H1 (cell line): ENCODE results near the gene ODAD3. TPM values are rescaled to one million over a fixed set of nuclear protein-coding genes. Genes with fewer than 3 reads are reported as not detected.
A peak's percentile ranks its signal among the peaks of the same experiment; 100 is the strongest.

Experiments used
- CTCF ChIA-PET: fragments of 300-600 bp; sonication (Branson Sonifier 250); formaldehyde crosslinking; loops from one replicate; lab custom pipeline; 2021; ENCODE audit not compliant: partially characterized antibody; lab: Charles Lee
- POLR2A ChIA-PET: fragments of 300-600 bp; sonication (Branson Sonifier 250); formaldehyde crosslinking; loops from one replicate; lab custom pipeline; 2021; ENCODE audit warnings: inconsistent platforms; ENCODE audit not compliant: partially characterized antibody; lab: Charles Lee
- DNase-seq, 2 experiments: peaks; one replicate each; pipeline versions ENCODE4 v3.0.0 to v3.0.0-alpha.2; 2010 to 2022; ENCODE audit warnings: low spot score in 2 of 2, low read depth in 1 of 2, mixed read lengths in 1 of 2
- FAIRE-seq: peaks from 2 replicates; lab custom pipeline; 2011; peaks lifted over from hg19 to GRCh38; lab: Jason Lieb, UNC
- H2AFZ ChIP-seq: 2 replicates; pipeline ENCODE4 v1.8.1; 2012; ENCODE audit warnings: low read length, inconsistent platforms
- H2AK5ac ChIP-seq: 2 replicates; pipeline ENCODE4 v1.6.1; 2013; ENCODE audit warnings: low read depth, low read length
- H2BK120ac ChIP-seq: replicated peaks from 2 replicates; pipeline ENCODE3; 2013; ENCODE audit warnings: low read depth, low read length, inconsistent platforms
- H2BK12ac ChIP-seq: 2 replicates; pipeline ENCODE4 v1.6.1; 2013; ENCODE audit warnings: low read depth, low read length
- H2BK15ac ChIP-seq: 2 replicates; pipeline ENCODE4 v1.6.1; 2013; ENCODE audit warnings: low read length
- H2BK20ac ChIP-seq: 2 replicates; pipeline ENCODE4 v1.6.1; 2013; ENCODE audit warnings: low read length
- H2BK5ac ChIP-seq: 2 replicates; pipeline ENCODE4 v1.6.1; 2013; ENCODE audit warnings: low read depth, low read length
- H3K14ac ChIP-seq: 2 replicates; pipeline ENCODE4 v1.6.1; 2013; ENCODE audit warnings: inconsistent platforms; ENCODE audit not compliant: insufficient read length
- H3K18ac ChIP-seq: 2 replicates; pipeline ENCODE4 v1.6.1; 2013; ENCODE audit warnings: low read length; ENCODE audit errors: extremely low read depth
- H3K23ac ChIP-seq: 2 replicates; pipeline ENCODE4 v1.6.1; 2013; ENCODE audit warnings: inconsistent platforms; ENCODE audit not compliant: insufficient read length
- H3K23me2 ChIP-seq: 2 replicates; pipeline ENCODE4 v1.6.1; 2013; ENCODE audit warnings: low read depth, low read length
- H3K27ac ChIP-seq: 2 replicates; pipeline ENCODE4 v1.6.1; 2011; ENCODE audit warnings: low read depth, low read length, inconsistent platforms
- H3K27me3 ChIP-seq, 4 experiments: replicated peaks in 1 of 4; 1 replicate in 1 of 4; 2 replicates in 3 of 4; pipeline versions ENCODE4 v1.6.1 to v1.8.1; 2011 to 2013; ENCODE audit warnings: low read length in 3 of 4, mild to moderate bottlenecking in 3 of 4, inconsistent platforms in 2 of 4, mixed read lengths in 2 of 4, moderate library complexity in 1 of 4; ENCODE audit not compliant: control insufficient read depth in 3 of 4, insufficient read depth in 3 of 4; ENCODE audit errors: extremely low read depth in 1 of 4
- H3K36me3 ChIP-seq, 4 experiments: 2 replicates each; pipeline versions ENCODE4 v1.6.1 to v1.8.1; 2011 to 2013; ENCODE audit warnings: mild to moderate bottlenecking in 4 of 4, low read length in 3 of 4, moderate library complexity in 2 of 4, control low read depth in 1 of 4, inconsistent platforms in 1 of 4; ENCODE audit not compliant: insufficient read depth in 4 of 4, control insufficient read depth in 2 of 4
- H3K4ac ChIP-seq: replicated peaks from 2 replicates; pipeline ENCODE3; 2013; ENCODE audit warnings: low read length, low read depth, mixed read lengths, inconsistent platforms; ENCODE audit not compliant: insufficient read length
- H3K4me1 ChIP-seq, 4 experiments: replicated peaks in 1 of 4; 1 replicate in 1 of 4; 2 replicates in 3 of 4; pipeline versions ENCODE4 v1.6.1 to v1.8.1; 2011 to 2013; ENCODE audit warnings: low read length in 3 of 4, inconsistent platforms in 2 of 4, mixed read lengths in 1 of 4; ENCODE audit not compliant: insufficient read depth in 4 of 4, control insufficient read depth in 3 of 4
- H3K4me2 ChIP-seq, 2 experiments: 2 replicates each; pipeline versions ENCODE4 v1.6.1 to v1.8.1; 2011 to 2013; ENCODE audit warnings: low read depth in 2 of 2, low read length in 2 of 2, control low read depth in 1 of 2, inconsistent platforms in 1 of 2, mild to moderate bottlenecking in 1 of 2; ENCODE audit not compliant: insufficient read depth in 1 of 2
- H3K4me3 ChIP-seq, 4 experiments: fragments of 200-600, 300-600 bp in 1 of 4; sonication (generic), shearing (Covaris generic), sonication (Bioruptor Twin) in 1 of 4; 2 replicates each; pipeline versions ENCODE4 v1.5.1 to v1.8.1; 2011 to 2016; ENCODE audit warnings: low read length in 4 of 4, low read depth in 3 of 4, control low read depth in 2 of 4, inconsistent platforms in 2 of 4, mild to moderate bottlenecking in 2 of 4, mixed read lengths in 1 of 4, moderate library complexity in 1 of 4; ENCODE audit not compliant: insufficient read depth in 2 of 4; ENCODE audit errors: extremely low read depth in 1 of 4
- H3K56ac ChIP-seq: replicated peaks from 2 replicates; pipeline ENCODE3; 2013; ENCODE audit warnings: low read depth, mild to moderate bottlenecking, mixed read lengths, low read length, inconsistent platforms; ENCODE audit not compliant: insufficient read length
- H3K79me1 ChIP-seq: 2 replicates; pipeline ENCODE4 v1.6.1; 2013; ENCODE audit warnings: low read depth, low read length, control low read depth
- H3K79me2 ChIP-seq, 2 experiments: 2 replicates each; pipeline versions ENCODE4 v1.6.1 to v1.8.1; 2012 to 2013; ENCODE audit warnings: low read length in 2 of 2, mild to moderate bottlenecking in 2 of 2, inconsistent platforms in 1 of 2; ENCODE audit not compliant: insufficient read depth in 2 of 2, control insufficient read depth in 1 of 2
- H3K9ac ChIP-seq, 4 experiments: replicated peaks in 1 of 4; 1 replicate in 1 of 4; 2 replicates in 3 of 4; pipeline versions ENCODE4 v1.6.1 to v1.8.1; 2011 to 2013; ENCODE audit warnings: low read depth in 3 of 4, low read length in 3 of 4, control low read depth in 2 of 4, mild to moderate bottlenecking in 2 of 4, moderate library complexity in 2 of 4, inconsistent platforms in 1 of 4; ENCODE audit errors: extremely low read depth in 1 of 4
- H3K9me3 ChIP-seq, 2 experiments: 2 replicates each; pipeline versions ENCODE4 v1.6.1 to v1.8.1; 2012 to 2013; ENCODE audit warnings: mild to moderate bottlenecking in 2 of 2, moderate library complexity in 2 of 2, control low read depth in 1 of 2, inconsistent platforms in 1 of 2, low read depth in 1 of 2, low read length in 1 of 2, mixed read lengths in 1 of 2; ENCODE audit not compliant: insufficient read depth in 2 of 2
- H4K20me1 ChIP-seq, 2 experiments: replicated peaks in 1 of 2; 2 replicates each; pipeline versions ENCODE3 to v1.8.1; 2011 to 2013; ENCODE audit warnings: inconsistent platforms in 2 of 2, low read length in 2 of 2, mild to moderate bottlenecking in 1 of 2; ENCODE audit not compliant: insufficient read depth in 2 of 2, control insufficient read depth in 1 of 2
- H4K5ac ChIP-seq: 2 replicates; pipeline ENCODE4 v1.6.1; 2013; ENCODE audit warnings: low read length, low read depth, mixed read lengths, inconsistent platforms; ENCODE audit not compliant: insufficient read length
- H4K8ac ChIP-seq: 2 replicates; pipeline ENCODE4 v1.8.0; 2013; ENCODE audit warnings: mild to moderate bottlenecking, moderate library complexity, low read length, inconsistent platforms; ENCODE audit not compliant: insufficient read depth; ENCODE audit errors: extremely low read depth
- H4K91ac ChIP-seq: replicated peaks from 2 replicates; pipeline ENCODE3; 2013; ENCODE audit warnings: low read length, mixed read lengths, inconsistent platforms; ENCODE audit not compliant: insufficient read length
- ASH2L ChIP-seq: fragments of 200-600, 300-600 bp; sonication (generic); IDR thresholded peaks from one replicate; pipeline ENCODE4 v1.7.1; 2017; ENCODE audit warnings: low read length
- BCL11A ChIP-seq, 2 experiments: IDR thresholded peaks; one replicate each; pipeline ENCODE4 v1.6.1; 2011; ENCODE audit warnings: low read depth in 2 of 2, low read length in 2 of 2, mild to moderate bottlenecking in 2 of 2
- CBX5 ChIP-seq: fragments of 300-800, 300-1000 bp; sonication (generic); IDR thresholded peaks from 2 replicates; pipeline ENCODE4 v1.7.1; 2016; ENCODE audit warnings: antibody characterized with exemption, low read length, low read depth
- CBX8 ChIP-seq: fragments of 300-800, 300-1000 bp; sonication (generic); IDR thresholded peaks from 2 replicates; pipeline ENCODE4 v1.7.1; 2016; ENCODE audit warnings: low read depth, low read length, borderline replicate concordance
- KDM4A ChIP-seq: IDR thresholded peaks from one replicate; pipeline ENCODE4 v1.7.1; 2012; ENCODE audit warnings: low read depth, mild to moderate bottlenecking, moderate library complexity, low read length, inconsistent platforms; ENCODE audit not compliant: severe bottlenecking
- SIRT6 ChIP-seq: IDR thresholded peaks from one replicate; pipeline ENCODE4 v1.7.1; 2012; ENCODE audit warnings: low read length, inconsistent platforms
- TAF7 ChIP-seq: optimal IDR thresholded peaks from 2 replicates; pipeline ENCODE3; 2011; ENCODE audit warnings: low read depth, mild to moderate bottlenecking, inconsistent platforms, low read length, moderate library complexity, borderline replicate concordance
- WGBS, 2 experiments: shearing (Covaris generic) in 1 of 2; methylation state at CpG; one replicate each; pipeline versions ENCODE4 v1.1.6 to v1.1.7; 2013 to 2015; ENCODE audit warnings: low lambda C conversion rate in 2 of 2, mixed read lengths in 2 of 2, inconsistent platforms in 1 of 2, low coverage in 1 of 2, missing lambda C conversion rate in 1 of 2; ENCODE audit not compliant: insufficient replicate concordance in 2 of 2, insufficient coverage in 1 of 2, insufficient read length in 1 of 2; ENCODE audit errors: extremely low coverage in 1 of 2, missing lambda C conversion rate in 1 of 2; 5-methylcytosine and 5-hydroxymethylcytosine counted together
- polyA plus RNA-seq, 7 experiments: library from polyadenylated mRNA; depleted of rRNA in 3 of 7; stranded (reverse) in 5 of 7; unstranded in 2 of 7; fragments of >200 nt in 5 of 7; fragments of 200-250 nt in 2 of 7; gene quantifications; 1 replicate in 5 of 7; 2 replicates in 1 of 7; 4 replicates in 1 of 7; pipeline versions ENCODE4 v1.2.1 to v1.2.3, GENCODE V29; 2011 to 2013; ENCODE audit warnings: missing spikeins in 2 of 7, mixed read lengths in 2 of 7
- total RNA-seq: library from RNA; stranded (reverse); fragmentation: NEBNext Ultra II Directional; extraction: Animal tissue kit (Norgen Biotek cat#: 25700); gene quantifications from 2 replicates; pipeline ENCODE4 v1.2.1, GENCODE V29; 2021
- TF ChIP-seq, protein P1 (sequence below): IDR thresholded peaks from 2 replicates; pipeline ENCODE4 v1.6.1; 2011; ENCODE audit warnings: low read length, improper control_type of control experiment
- TF ChIP-seq, protein P2 (sequence below): IDR thresholded peaks from 2 replicates; pipeline ENCODE4 v1.6.1; 2012; ENCODE audit warnings: inconsistent platforms

ODAD3 gene
- total and polyA plus RNA-seq, 2 of the 8 experiments (the other 6 are each of a cell fraction or from before 2014, with no cell fraction given), result 2.1 to 2.2 TPM

DNA sequence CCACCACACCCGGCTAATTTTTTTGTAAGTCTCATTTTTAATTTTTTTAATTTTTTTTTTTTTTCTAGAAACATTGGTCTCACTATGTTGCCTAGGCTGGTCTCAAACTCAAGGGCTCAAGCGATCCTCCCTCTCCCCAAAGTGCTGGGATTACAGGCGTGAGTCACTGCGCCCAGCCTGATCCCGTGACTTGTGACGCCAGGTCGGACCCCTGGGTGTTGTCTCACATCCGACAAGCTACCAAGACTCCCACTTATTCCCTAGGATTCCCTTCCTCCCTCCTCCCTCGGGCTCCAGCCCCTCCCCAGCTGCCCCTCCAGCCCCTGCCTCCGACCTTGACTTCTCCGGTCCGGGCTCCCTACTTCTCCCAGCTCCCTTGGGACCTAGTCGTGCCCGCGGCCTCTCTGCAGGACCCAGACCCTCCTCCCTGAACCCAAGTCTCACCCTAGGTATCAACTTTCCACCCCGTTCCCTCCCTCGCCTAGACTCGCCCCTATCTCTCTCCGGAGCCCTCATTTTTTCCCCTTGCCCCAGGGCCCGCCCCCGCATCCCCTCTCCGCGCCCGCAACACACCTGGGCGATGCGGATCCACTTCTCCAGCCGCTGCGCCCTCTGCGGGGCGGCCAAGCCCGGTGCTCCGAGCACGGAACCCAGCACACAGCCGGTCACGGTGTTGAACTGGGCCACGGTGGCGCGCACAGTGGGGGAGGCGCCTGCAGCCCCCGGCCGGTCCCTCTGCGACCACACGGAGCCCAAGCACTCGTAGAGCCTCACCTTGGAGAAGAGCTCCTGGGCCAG, 28.9 kb downstream of the ODAD3 start:
- Histone ChIP-seq H3K9ac (no peak overlapping the region), H3K36me3 (peaks cover 0 to 22% (median 6%) of the 10 kb centered on the region in 4 experiments; a peak in 6 of 8 replicates), H2BK12ac (0 out of 2 replicates have a peak overlapping the region, but pooled peaks have one; percentile 9), H2BK5ac (peak overlapping the region; percentile 60; the same call in 1 of the 2 replicates), H3K27ac (0 out of 2 replicates have a peak overlapping the region, but pooled peaks have one; percentile 49), H2BK15ac (no peak overlapping the region), H3K23me2 (peaks cover 1% of the 10 kb centered on the region; the same call in 1 of the 2 replicates), H2BK120ac (no peak overlapping the region), H2AK5ac (no peak overlapping the region), H4K20me1 (no peaks in the 10 kb centered on the region), H3K4me2 (peak overlapping the region; percentile 26 to 60), H4K5ac (no peak overlapping the region), H3K18ac (no peak overlapping the region), H2AFZ (no peak overlapping the region), H3K9me3 (no peaks in the 10 kb centered on the region), H2BK20ac (no peak overlapping the region), H3K79me2 (no peaks in the 10 kb centered on the region), H3K4ac (no peak overlapping the region), H3K4me3 (peak overlapping the region in 1 of 4 experiments; percentile 47; a peak in 2 of 8 replicates), H4K91ac (no peak overlapping the region), H3K27me3 (no peaks in the 10 kb centered on the region), H3K14ac (no peak overlapping the region), H3K79me1 (no peaks in the 10 kb centered on the region), H4K8ac (peak overlapping the region; percentile 76; the same call in 1 of the 2 replicates), H3K56ac (no peak overlapping the region), H3K4me1 (peaks cover 0 to 6% (median under 1%) of the 10 kb centered on the region in 4 experiments; a peak in 4 of 7 replicates), H3K23ac (no peak overlapping the region)
- DNase-seq (peak in 1 of 2 experiments; percentile 87), FAIRE-seq (no peak)
- POLR2A ChIA-PET, result interaction anchor here (0.6 to 3.9 kb wide), 18 partner anchors 10 to 175 kb away, joined by 3 to 22 read pairs (median 3); partner anchors contain the start of genes ELAVL3, EPOR and RGL3
- 68% methylated on average over 21 of the region's 44 CpGs; no CpG with 5 or more reads in 1 of the 2 experiments for WGBS, 2 experiments
- CTCF ChIA-PET, result interaction anchor here (0.6 to 4.4 kb wide), 18 partner anchors 10 to 931 kb away, joined by 3 to 69 read pairs (median 8); partner anchors contain the start of genes EPOR, RGL3 and TSPAN16
- no peak for TF ChIP-seq CBX5
- TF ChIP-seq CBX8, result no peak
- TF ChIP-seq, protein P1, sequence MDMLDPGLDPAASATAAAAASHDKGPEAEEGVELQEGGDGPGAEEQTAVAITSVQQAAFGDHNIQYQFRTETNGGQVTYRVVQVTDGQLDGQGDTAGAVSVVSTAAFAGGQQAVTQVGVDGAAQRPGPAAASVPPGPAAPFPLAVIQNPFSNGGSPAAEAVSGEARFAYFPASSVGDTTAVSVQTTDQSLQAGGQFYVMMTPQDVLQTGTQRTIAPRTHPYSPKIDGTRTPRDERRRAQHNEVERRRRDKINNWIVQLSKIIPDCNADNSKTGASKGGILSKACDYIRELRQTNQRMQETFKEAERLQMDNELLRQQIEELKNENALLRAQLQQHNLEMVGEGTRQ, result no peak
- TF ChIP-seq KDM4A, result no peak
- TF ChIP-seq, protein P2, sequence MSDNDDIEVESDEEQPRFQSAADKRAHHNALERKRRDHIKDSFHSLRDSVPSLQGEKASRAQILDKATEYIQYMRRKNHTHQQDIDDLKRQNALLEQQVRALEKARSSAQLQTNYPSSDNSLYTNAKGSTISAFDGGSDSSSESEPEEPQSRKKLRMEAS, result peak; percentile 12; the same call in 1 of the 2 replicates
- no peak for TF ChIP-seq BCL11A (IDR thresholded peaks at IDR 0.05; ENCODE audit: low read depth in 2 of 2, low read length in 2 of 2)
- TF ChIP-seq SIRT6, result no peak
- TF ChIP-seq ASH2L, result no peak
- no peak for TF ChIP-seq TAF7
